ENCODE data around the gene NRXN3.

Gene NRXN3

DNA sequence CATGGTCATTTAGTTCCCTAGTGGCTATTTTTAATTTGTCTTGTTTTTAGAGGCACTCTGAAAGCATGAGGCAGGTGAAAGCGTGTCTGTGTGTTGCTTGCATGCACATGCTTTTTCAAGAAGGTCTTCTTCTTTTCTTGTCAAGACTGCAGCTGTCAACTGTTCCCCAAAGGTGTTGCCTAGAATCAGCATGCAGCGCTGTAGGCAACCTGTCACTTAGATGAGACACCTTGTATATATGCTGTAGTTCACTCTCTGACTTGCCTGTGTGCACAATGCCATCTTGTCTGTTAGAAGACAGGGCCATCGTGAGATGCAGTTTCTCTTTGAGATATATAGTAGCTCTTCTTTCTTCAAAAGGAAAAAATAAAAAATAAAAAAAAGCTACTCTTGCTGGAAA lies 1155.4 kb downstream of the NRXN3 start:
- no peak for DNase-seq (ENCODE audit: low read depth in 1 of 2, low spot score in 1 of 2)

DNA sequence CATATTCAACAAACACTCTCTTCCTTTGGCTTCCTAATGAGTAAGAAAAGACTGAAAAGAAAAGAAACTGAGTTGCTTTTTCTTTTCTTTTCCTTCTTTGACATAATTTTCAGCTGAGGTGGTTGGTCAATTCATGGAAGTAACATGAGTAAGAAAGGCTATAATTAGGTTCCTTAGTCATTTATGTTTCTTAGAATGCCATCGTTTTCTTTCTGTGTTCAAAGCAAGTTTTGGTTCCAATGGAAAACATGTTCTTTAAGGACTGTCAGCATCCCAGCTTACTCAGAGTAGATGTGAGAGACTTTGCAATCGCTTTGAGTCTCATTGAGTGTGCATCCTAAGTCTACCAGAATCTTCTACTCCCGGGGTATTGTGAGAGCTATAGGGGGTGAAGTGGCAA lies 1158.7 kb downstream of the NRXN3 start:
- no peak for DNase-seq (ENCODE audit: low read depth in 1 of 2, low spot score in 1 of 2)

DNA sequence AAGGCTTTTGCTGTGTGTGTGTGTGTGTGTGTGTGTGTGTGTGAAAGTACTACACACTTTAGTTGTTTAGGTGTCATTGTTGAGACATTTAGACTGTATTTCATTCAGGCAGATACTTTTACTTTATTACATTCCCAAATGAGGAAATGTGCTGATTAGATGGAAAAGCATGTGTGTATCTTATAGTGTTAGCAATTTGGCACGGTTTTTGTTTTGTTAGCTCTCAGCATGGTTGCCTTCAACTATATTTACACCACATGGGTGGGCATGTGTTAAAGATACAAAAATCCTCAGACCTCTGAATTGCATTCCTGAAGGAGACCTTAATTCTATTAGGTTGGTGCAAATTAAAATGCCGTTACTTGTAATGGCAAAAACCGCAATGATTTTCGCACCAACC lies 1161.7 kb downstream of the NRXN3 start:
- no peak for DNase-seq (ENCODE audit: low read depth in 1 of 2, low spot score in 1 of 2)

DNA sequence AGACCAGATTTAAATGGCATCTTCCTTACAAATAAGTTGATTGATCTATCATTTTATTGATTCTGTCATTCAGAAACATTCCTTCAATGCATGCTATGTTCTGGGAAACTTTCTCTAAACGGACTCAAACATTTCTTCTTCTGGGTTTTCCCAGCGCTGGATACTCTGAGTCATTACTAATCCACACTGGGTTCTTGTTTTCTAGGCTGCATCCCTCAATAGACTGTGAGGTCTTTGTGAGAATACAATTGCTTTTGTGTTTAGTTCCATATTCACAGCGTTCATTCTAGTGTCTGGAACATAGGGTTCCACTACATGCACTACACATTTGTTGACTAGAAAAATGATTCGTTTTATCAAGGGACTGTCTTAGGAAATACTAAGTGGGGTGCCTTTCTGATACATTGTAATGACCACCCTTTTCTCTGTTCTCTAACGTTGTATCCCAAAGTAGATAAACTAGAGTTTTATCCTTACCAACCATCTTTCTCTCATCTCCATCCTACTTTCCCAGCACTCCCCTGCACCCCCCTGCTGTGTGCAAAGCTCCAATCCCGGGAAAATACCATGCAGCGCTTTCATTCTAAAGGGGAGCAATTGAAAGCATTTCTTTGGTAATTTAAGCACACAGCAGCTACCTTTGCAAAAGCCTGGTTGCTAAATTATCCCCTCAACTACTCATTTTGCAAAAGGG lies 1162.5 kb downstream of the NRXN3 start:
- DNase-seq (ENCODE audit: low read depth in 1 of 2, low spot score in 1 of 2) = no peak

DNA sequence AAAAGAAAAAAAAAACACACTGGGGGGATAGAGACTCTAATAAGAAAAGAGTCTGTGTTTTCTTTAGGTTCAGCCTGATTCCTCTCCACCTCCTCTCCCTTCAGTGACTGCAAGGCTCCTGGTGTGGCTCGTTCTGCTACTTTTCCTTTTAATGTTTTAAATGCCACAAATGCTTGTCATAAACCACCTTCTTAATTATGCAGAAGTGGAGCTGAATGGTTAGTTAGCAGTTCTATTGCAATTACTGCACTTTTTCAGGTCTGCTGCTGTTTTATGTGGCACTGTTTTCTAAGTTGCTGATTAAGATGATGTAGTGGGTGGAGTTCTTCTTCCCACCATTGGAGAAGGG lies 1163.0 kb downstream of the NRXN3 start:
- no peak for DNase-seq (ENCODE audit: low read depth in 1 of 2, low spot score in 1 of 2)

DNA sequence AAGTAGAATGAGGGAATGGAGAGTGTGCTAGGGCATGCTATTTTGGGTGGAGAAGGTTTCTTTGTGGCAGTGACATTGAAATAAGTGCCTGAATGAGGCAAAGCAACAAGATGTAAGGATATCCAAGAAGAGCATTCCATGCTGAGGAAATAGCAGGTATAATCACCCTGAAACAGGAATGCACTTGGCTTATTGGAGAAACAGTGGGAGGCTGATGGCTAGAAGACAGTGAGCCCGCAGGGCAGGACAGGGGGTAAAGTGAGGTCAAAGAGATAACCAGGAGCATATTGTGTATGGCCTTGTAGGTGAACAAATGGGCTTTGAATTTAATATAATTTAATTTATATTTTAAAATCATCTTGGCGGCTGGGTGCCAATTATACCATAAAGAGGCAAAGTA lies 1164.1 kb downstream of the NRXN3 start:
- no peak for DNase-seq (ENCODE audit: low read depth in 1 of 2, low spot score in 1 of 2)

DNA sequence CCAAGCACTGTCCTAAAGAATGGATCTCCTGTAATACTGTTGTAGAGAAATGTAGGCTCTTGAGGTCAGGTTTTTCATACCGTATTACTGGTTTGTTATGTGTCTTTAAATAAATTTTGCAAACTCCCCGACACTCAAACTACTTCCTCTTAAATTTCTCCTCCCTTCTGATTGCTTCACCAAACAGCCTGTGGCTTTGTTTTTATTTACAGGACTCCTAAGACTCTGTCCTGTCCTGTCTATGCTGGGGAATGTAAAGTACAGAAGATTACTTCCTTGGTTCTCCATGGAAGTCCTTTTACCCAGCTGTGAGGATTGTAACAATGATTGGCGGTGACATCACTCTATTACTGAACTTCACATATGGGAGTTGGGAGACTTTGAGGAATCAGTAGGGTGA lies 1167.6 kb downstream of the NRXN3 start:
- no peak for DNase-seq (ENCODE audit: low read depth in 1 of 2, low spot score in 1 of 2)

DNA sequence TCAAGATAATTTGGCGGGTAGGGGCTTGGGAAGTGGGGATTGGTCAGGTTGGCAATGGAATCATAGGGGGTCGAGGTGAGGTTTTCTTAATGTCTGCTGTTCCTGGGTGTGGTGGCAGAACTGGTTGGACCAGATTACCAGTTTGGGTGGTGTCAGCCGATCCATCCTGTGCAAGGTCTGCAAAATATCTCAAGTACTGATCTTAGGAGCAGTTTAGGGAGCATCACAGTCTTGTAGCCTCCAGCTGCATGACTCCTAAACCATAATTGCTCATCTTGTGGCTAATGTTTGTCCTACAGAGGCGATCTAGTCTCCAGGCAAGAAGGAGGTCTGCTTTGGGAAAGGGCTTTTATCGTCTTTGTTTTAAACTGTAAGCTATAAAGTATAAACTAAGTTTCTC lies 1172.8 kb downstream of the NRXN3 start:
- no peak for DNase-seq (ENCODE audit: low read depth in 1 of 2, low spot score in 1 of 2)

DNA sequence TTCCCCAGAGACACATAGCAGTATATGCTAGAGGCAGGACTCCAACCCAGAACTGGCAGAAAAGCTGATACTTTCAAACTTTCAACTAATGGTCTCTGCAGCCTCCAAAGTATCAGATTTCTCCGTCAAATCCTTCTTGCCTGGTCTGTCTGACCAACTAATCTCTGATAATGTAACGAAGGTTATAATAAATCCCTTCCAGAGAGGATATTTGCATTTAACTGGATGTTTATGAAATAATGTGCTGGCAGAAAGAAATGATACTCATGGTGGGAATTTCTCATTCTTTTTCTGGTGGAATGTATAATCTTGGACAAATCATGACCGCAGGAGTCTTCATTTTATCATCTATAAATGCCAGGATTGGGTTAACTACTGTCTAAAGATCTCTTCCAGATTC lies 1180.8 kb downstream of the NRXN3 start:
- DNase-seq (ENCODE audit: low read depth in 1 of 2, low spot score in 1 of 2) = no peak

DNA sequence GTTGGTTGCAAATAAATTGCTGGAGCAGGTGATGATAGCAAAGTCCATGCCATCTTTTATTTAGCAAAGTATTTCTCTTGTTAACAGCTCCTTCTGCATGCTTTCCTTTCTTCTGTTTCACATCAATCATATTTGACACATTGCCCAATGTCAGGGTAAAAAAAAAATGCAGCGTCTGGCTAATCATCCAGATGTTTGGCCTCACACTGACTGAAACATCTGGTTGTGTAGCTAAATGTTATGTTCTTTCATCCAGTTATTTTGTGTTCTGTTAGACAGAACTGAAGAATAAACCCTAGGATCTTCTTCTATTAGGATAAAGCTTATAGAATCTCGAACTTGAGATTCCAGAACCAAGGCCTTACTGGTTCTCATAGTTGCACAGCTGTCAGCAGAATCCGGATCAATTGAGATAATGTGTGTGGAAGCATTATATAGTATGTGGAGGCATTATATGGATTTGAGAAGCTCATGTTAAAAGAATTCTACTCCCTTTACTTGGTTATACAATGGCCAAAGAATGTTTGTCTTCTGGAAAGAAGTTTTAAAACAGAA lies 1182.0 kb downstream of the NRXN3 start:
- DNase-seq (ENCODE audit: low read depth in 1 of 2, low spot score in 1 of 2) = no peak

DNA sequence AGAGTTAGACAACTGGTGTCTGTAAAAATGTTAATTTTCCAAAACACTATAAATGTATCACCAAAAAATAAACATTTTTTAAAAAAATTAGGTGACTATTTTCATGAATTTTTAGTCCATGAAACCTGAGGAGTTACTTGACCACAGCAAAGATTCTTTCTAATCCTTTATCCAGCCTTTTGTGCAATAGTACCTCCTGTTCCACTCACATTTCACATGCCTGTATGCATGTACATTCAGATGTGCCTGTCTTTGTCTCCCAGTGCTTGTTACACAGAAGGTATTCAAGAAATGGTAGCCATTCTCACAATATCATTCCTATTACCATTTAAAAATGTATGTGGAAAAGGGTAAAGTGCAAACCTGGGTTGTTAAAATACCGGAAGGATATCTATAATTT lies 1184.2 kb downstream of the NRXN3 start:
- no peak for DNase-seq (ENCODE audit: low read depth in 1 of 2, low spot score in 1 of 2)

DNA sequence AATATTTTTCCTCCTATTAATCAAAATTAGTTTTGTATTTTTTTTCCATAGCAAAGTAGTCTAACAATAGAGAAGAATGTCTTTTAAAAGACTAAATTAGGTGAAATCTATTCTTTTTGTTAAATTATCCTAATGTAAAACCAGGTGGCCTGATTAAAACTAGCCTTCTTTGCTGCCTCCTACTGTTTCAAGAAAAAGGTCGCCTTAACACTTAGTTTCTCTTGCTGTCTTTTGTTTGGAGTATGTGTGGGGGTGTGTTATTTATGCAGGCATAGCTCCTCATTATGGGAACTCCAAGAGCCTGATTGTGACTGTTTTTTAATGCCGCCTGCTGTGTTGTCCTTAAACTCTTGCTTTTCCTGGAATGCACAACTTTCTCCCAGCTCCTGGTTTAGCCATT lies 1185.9 kb downstream of the NRXN3 start:
- no peak for DNase-seq (ENCODE audit: low read depth in 1 of 2, low spot score in 1 of 2)

DNA sequence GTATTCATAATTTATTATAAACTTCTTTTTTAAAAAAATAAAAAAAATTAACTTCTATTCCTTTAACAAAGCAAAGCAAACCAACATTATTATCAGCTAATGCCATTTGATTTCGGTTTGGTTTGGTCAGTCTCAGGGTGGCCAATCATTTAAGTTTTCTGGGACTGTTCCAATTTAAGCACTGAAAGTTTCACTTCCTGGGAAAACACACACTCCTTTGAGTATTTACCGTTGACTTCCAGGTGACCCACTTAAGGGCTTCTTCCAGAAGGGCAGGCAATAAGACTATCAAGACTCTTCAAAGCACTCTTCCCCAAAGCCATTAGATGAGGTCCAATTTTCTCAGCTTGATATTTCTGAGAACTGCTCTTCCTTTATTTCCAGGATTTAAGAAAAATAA lies 1187.1 kb downstream of the NRXN3 start:
- DNase-seq (ENCODE audit: low read depth in 1 of 2, low spot score in 1 of 2) = no peak

DNA sequence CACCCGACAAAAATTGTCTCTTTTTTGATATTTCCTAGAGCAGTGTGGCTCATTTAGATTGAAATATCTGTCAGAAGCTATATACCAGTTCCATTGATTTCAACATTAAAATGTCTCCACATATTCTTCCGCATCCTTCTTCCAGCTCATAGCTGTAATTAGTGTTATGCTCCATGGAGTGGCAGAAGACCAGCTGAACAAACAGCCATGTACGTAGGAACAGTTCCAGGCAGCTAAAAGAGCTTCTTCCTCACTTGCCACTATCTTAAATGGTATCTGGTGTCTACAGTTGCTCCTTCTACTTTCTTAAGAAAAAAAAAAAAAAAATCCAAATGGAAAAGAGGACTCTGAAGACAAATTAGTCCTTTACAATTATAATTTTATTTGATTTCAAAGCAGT lies 1193.1 kb downstream of the NRXN3 start:
- DNase-seq (ENCODE audit: low read depth in 1 of 2, low spot score in 1 of 2) = no peak

DNA sequence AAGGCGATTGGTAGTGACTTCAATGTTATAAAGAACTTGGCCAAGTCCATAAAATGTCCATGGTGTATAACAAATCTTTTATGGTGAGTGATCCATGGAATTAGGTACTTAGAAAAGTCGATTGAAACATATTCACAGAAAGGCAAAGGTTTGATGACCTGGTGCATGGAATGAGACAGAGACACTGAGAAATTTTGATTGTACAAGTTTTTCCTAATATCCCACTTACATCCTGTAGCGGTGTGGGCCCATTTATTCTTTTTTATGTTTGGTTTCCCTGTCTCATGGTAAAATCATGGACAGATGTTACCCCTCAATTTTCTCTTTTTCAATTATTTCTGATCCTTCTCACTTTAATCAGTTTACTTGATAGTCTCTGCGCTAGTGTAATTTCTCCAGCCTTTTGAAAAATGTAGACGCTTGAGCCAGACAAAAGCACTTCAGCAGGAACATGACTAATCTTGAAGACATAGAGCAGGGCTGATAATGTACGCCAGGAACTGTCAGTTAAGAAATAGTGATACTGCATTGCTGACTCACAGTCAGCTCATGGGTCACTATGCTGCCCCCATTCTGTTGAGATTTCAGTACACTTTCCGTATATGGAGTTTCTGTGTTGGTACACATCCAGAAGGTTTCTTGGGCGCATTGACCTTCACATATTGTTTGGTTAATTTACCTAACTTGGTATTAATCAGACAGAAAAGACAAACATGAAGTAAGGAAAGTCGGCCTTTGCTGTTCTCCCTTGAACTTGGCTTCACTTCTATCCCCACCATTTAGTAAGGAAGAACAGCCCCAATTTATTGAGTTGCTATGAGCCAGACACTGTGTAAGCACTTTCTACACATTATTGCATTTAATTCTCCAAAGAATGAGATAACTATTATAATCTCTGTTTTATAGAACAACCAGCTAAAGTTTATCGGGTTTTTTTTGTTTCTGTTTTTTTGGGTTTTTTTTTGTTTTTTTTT lies 1199.5 kb downstream of the NRXN3 start:
- no peak for DNase-seq (ENCODE audit: low read depth in 1 of 2, low spot score in 1 of 2)

DNA sequence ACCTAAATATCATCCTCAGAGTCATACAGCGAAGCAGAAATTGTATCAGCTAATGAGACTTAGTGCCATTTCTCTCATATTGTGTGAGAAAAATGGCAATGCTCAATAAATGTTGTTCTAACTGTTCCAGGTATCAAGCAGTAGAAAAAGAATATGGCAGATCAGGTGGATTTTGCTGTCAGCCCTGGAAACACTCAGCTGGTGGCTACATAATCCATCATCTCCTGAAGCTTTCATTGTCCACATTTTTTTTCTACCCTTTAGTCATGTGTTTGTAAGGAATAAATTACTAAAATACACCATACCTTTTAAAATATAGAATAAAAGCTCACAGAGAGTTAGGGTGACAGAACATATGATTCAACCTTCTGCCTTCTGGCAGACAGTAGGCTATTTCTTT lies 1200.8 kb downstream of the NRXN3 start:
- DNase-seq (ENCODE audit: low read depth in 1 of 2, low spot score in 1 of 2) = no peak

DNA sequence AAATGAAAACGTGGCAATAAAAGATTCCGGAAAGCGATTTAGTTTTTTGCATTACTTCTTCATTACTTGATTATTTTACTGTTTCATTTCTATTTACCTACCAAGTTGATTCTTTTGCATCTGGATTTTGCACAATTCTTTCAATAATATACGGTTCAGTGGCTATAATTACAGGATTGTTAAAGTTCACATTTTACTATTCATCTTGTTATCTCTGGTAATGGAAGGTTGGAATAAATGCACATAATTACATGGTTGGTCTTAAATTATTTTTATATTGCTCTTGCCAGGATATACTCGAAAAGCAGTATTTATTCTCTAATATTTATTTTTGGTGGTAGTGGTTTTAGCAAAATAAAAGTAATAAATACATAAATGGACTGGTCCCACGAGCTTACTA lies 1203.3 kb downstream of the NRXN3 start:
- DNase-seq (ENCODE audit: low read depth in 1 of 2, low spot score in 1 of 2) = no peak

DNA sequence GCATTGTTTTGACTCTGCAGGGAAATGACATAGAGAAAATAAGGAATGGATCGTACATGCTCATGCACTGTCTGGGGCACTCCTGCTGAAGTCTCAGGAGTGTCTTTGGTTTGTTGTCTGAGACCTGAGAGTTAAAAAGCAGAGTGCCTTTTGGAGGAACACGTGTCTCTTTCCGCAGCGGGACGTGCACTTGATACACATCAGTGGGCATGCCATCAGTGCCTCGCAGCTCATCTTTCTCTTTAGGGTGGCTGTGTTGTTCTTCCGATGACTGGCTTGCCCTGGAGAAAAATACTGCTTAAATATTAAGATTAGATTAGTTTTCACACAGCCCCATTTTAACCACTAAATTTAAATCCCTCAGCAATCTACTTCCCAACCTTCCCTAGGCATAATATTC lies 1205.2 kb downstream of the NRXN3 start:
- DNase-seq (ENCODE audit: low read depth in 1 of 2, low spot score in 1 of 2) = no peak

DNA sequence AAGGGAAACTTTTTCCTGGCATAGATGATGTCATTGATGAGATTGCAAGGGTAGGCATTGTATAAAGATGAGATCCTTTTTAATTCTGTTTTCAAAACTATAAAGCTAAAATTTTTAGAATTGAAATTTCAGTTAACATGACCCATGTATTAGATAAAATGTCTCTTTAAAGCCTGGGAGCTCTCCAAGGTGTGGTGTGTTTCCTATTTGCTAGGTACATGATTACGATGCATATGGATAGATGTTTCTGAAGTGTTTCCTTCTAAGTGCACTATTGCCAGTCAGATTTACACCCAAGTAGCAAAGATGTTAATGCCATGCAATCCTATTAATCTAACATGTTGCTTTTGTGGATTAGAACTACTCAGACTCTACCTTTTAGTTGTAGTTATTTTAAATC lies 1206.4 kb downstream of the NRXN3 start:
- no peak for DNase-seq (ENCODE audit: low read depth in 1 of 2, low spot score in 1 of 2)

DNA sequence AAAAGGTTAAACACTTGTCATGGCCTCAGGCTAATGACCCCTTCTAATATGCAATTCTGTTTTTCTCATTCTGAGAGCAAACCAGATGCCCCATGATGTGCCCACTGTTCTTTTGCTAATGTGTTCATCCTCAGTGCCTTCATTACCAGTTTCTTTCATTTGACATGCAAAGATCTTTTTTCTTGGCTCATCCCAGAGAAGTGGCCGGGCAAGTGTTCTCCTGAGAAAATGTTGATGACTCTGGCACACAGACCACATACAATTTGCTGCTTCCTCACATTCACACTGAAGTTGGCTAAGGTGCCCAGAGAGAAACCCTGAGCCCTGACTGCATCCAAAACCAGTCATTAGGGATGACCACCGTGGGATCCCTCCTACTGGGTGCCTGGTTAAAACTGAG lies 1207.8 kb downstream of the NRXN3 start:
- DNase-seq (ENCODE audit: low read depth in 1 of 2, low spot score in 1 of 2) = no peak

DNA sequence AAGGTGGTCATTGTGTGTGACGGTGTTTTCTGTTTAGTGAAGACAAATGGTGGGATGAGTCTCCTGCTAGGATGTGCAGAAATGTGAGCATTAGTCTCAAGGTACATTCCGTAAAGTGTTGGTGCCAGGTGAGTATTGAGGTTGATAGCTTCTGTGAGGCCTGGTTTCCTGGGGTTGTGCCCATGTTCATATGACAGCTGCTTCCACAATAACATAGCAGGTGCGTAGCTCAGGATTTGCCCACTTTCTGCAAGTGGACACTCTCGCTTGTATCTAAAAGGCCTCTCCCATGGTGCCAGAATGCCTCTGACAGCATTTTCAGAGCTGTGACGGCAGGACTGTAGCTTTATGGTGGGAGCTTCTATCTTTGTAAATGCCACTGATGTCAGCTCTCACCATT lies 1209.1 kb downstream of the NRXN3 start:
- DNase-seq (ENCODE audit: low read depth in 1 of 2, low spot score in 1 of 2) = no peak

DNA sequence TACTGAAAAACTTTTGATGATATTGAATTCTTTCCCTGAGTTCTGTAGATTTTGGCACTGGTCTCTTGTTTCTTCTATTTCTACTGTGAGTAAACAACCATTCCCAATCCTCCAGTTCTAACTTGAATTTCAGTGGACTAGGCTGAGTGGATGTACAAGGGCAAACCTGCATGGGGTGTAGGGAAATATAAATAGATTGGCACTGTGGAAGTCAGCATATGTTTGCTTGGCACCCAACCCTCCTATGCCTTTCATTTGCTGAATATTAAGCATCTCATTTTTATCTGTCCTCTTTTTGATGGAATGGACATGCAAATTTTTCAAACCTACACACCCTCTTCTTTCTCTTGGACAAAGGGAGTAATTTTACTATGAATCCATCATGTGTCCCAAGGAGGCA lies 1212.9 kb downstream of the NRXN3 start:
- no peak for DNase-seq (ENCODE audit: low read depth in 1 of 2, low spot score in 1 of 2)

Data from stimulated activated CD4-positive, alpha-beta T cell treated with anti-CD3 and anti-CD28 coated beads, Interleukin-15, amount 100 ng/mL, for 1 hour (primary cell).